Naive B cell (primary cell): Measurements from ENCODE around the gene PLA2G4D. TPM values are rescaled to one million over a fixed set of nuclear protein-coding genes. Genes with fewer than 3 reads are reported as not detected.

Experiments used
- ATAC-seq, 2 donors: fragments of 150-1000 bp; cut with Tn5 transposase; 2 replicates each; pipeline ENCODE4 v1.10.0; 2021; ENCODE audit warnings: low read depth in 2 of 2, mild to moderate bottlenecking in 2 of 2, moderate library complexity in 2 of 2
- DNase-seq: peaks from one replicate; pipeline ENCODE4 v3.0.0; 2022
- H3K27ac Mint-ChIP-seq, 6 donors: one replicate each; pipeline ENCODE4 v1.8.0; 2020 to 2022; ENCODE audit warnings: mild to moderate bottlenecking in 6 of 6, mixed read lengths in 6 of 6, moderate library complexity in 5 of 6, inconsistent platforms in 2 of 6
- H3K27me3 Mint-ChIP-seq, 3 donors: one replicate each; pipeline ENCODE4 v1.8.0; 2021 to 2022; ENCODE audit warnings: mixed read lengths in 3 of 3, mild to moderate bottlenecking in 1 of 3
- H3K36me3 Mint-ChIP-seq, 2 donors: one replicate each; pipeline ENCODE4 v1.8.0; 2020 to 2022; ENCODE audit warnings: mixed read lengths in 2 of 2, inconsistent platforms in 1 of 2, mild to moderate bottlenecking in 1 of 2
- H3K4me1 Mint-ChIP-seq, 3 donors: one replicate each; pipeline ENCODE4 v1.8.0; 2020 to 2022; ENCODE audit warnings: mixed read lengths in 3 of 3, inconsistent platforms in 1 of 3, mild to moderate bottlenecking in 1 of 3, moderate library complexity in 1 of 3
- H3K4me3 Mint-ChIP-seq, 8 donors: one replicate each; pipeline ENCODE4 v1.8.0; 2020 to 2022; ENCODE audit warnings: mild to moderate bottlenecking in 8 of 8, mixed read lengths in 8 of 8, moderate library complexity in 8 of 8, inconsistent platforms in 2 of 8
- H3K9me3 Mint-ChIP-seq, 7 donors: one replicate each; pipeline ENCODE4 v1.8.0; 2020 to 2022; ENCODE audit warnings: mixed read lengths in 7 of 7, mild to moderate bottlenecking in 5 of 7, inconsistent platforms in 2 of 7, moderate library complexity in 1 of 7
- polyA plus RNA-seq, 6 donors: library from polyadenylated mRNA; unstranded; fragments of 300-500 nt; fragmentation: Illumina TruSeq; gene quantifications; one replicate each; pipeline ENCODE4 v1.2.3, GENCODE V29; 2021; ENCODE audit warnings: low read depth in 6 of 6

Gene PLA2G4D
- polyA plus RNA-seq, 6 donors from 2014 or later = not detected

GRCh38 chr15:42118650-42119445, 24.5 kb upstream of the PLA2G4D start:
- Mint-ChIP-seq H3K27me3 (no peaks in the 10 kb centered on the region), H3K9me3 (peaks cover 0 to 6% (median 0%) of the 10 kb centered on the region in 7 donors), H3K36me3 (no peaks in the 10 kb centered on the region), H3K4me3 (peak overlapping the region in 1 of 8 donors; percentile 37), H3K4me1 (no peaks in the 10 kb centered on the region), H3K27ac (no peak overlapping the region)
- ATAC-seq (no peak), DNase-seq (no peak)

GRCh38 chr15:42111924-42112323, 17.6 kb upstream of the PLA2G4D start:
- DNase-seq = no peak
- ATAC-seq = no peak
- Mint-ChIP-seq H3K4me1 (peaks cover 3 to 9% (median 6%) of the 10 kb centered on the region in 3 donors), H3K27me3 (peaks cover 6 to 14% (median 10%) of the 10 kb centered on the region in 3 donors), H3K9me3 (peaks cover 0 to 13% (median 0%) of the 10 kb centered on the region in 7 donors), H3K36me3 (no peaks in the 10 kb centered on the region), H3K4me3 (no peak overlapping the region), H3K27ac (no peak overlapping the region)

- no peak for DNase-seq
- ATAC-seq = no peak
- H3K36me3 Mint-ChIP-seq = no peaks in the 10 kb centered on the region
- peaks cover 0 to 8% (median 0%) of the 10 kb centered on the region in 7 donors for H3K9me3 Mint-ChIP-seq
- no peak overlapping the region for H3K27ac Mint-ChIP-seq
- H3K4me1 Mint-ChIP-seq = peaks cover 3 to 9% (median 6%) of the 10 kb centered on the region in 3 donors
- H3K4me3 Mint-ChIP-seq = no peak overlapping the region
- H3K27me3 Mint-ChIP-seq = peaks cover 6 to 14% (median 10%) of the 10 kb centered on the region in 3 donors
These were observed 16.0 kb upstream of the PLA2G4D start for GRCh38 chr15:42110367-42110766.

- no peak for DNase-seq
- ATAC-seq = peak in 1 of 2 donors; percentile 43
- no peak overlapping the region for H3K4me3 Mint-ChIP-seq
- H3K27me3 Mint-ChIP-seq = peaks cover 6 to 14% (median 10%) of the 10 kb centered on the region in 3 donors
- H3K9me3 Mint-ChIP-seq = peaks cover 0 to 8% (median 0%) of the 10 kb centered on the region in 7 donors
- H3K27ac Mint-ChIP-seq = no peak overlapping the region
- H3K4me1 Mint-ChIP-seq = peaks cover 3 to 9% (median 6%) of the 10 kb centered on the region in 3 donors
- H3K36me3 Mint-ChIP-seq = no peaks in the 10 kb centered on the region
These were observed 14.4 kb upstream of the PLA2G4D start for GRCh38 chr15:42108806-42109205.

- DNase-seq (no peak), ATAC-seq (no peak)
- H3K36me3 Mint-ChIP-seq = no peaks in the 10 kb centered on the region
- H3K27ac Mint-ChIP-seq = no peak overlapping the region
- H3K4me3 Mint-ChIP-seq = no peak overlapping the region
- H3K27me3 Mint-ChIP-seq = peaks cover 6 to 14% (median 10%) of the 10 kb centered on the region in 3 donors
- peaks cover 3 to 9% (median 6%) of the 10 kb centered on the region in 3 donors for H3K4me1 Mint-ChIP-seq
- H3K9me3 Mint-ChIP-seq = peaks cover 0 to 8% (median 0%) of the 10 kb centered on the region in 7 donors
These were observed 13.8 kb upstream of the PLA2G4D start for GRCh38 chr15:42108189-42108588.

- no peak for ATAC-seq
- no peak overlapping the region for H3K4me3 Mint-ChIP-seq
These were observed 13.1 kb upstream of the PLA2G4D start for GRCh38 chr15:42107473-42107872.

GRCh38 chr15:42106288-42106687, 11.9 kb upstream of the PLA2G4D start:
- H3K36me3 Mint-ChIP-seq = no peaks in the 10 kb centered on the region
- DNase-seq (no peak), ATAC-seq (no peak)
- H3K27me3 Mint-ChIP-seq = peaks cover 6 to 14% (median 6%) of the 10 kb centered on the region in 3 donors
- no peaks in the 10 kb centered on the region for H3K9me3 Mint-ChIP-seq
- peaks cover 3 to 9% (median 6%) of the 10 kb centered on the region in 3 donors for H3K4me1 Mint-ChIP-seq
- no peak overlapping the region for H3K4me3 Mint-ChIP-seq
- no peak overlapping the region for H3K27ac Mint-ChIP-seq

More at GRCh38 chr15:42107473-42107872, 13.1 kb upstream of the PLA2G4D start:
- Mint-ChIP-seq H3K27ac (no peak overlapping the region), H3K27me3 (peaks cover 6 to 14% (median 8%) of the 10 kb centered on the region in 3 donors), H3K36me3 (no peaks in the 10 kb centered on the region), H3K9me3 (peaks cover 0 to 3% (median 0%) of the 10 kb centered on the region in 7 donors), H3K4me1 (peaks cover 3 to 9% (median 6%) of the 10 kb centered on the region in 3 donors)
- no peak for DNase-seq

GRCh38 chr15:42104095-42104891, 9.9 kb upstream of the PLA2G4D start:
- Mint-ChIP-seq H3K4me1 (peaks cover 3 to 9% (median 6%) of the 10 kb centered on the region in 3 donors), H3K36me3 (no peaks in the 10 kb centered on the region), H3K27ac (no peak overlapping the region), H3K9me3 (no peaks in the 10 kb centered on the region), H3K27me3 (peaks cover 0 to 17% (median 6%) of the 10 kb centered on the region in 3 donors), H3K4me3 (no peak overlapping the region)
- DNase-seq = no peak
- ATAC-seq = no peak

GRCh38 chr15:42102646-42103235, 8.4 kb upstream of the PLA2G4D start:
- H3K4me3 Mint-ChIP-seq = no peak overlapping the region
- H3K4me1 Mint-ChIP-seq = no peaks in the 10 kb centered on the region
- peaks cover 4 to 24% (median 8%) of the 10 kb centered on the region in 3 donors for H3K27me3 Mint-ChIP-seq
- H3K36me3 Mint-ChIP-seq = no peaks in the 10 kb centered on the region
- no peak overlapping the region for H3K27ac Mint-ChIP-seq
- DNase-seq (no peak), ATAC-seq (no peak)
- H3K9me3 Mint-ChIP-seq = no peaks in the 10 kb centered on the region

- Mint-ChIP-seq H3K36me3 (no peaks in the 10 kb centered on the region), H3K4me3 (no peak overlapping the region), H3K27ac (no peak overlapping the region), H3K4me1 (no peaks in the 10 kb centered on the region), H3K27me3 (peaks cover 4 to 27% (median 8%) of the 10 kb centered on the region in 3 donors), H3K9me3 (no peaks in the 10 kb centered on the region)
- no peak for ATAC-seq
- DNase-seq = no peak
These were observed 7.5 kb upstream of the PLA2G4D start for GRCh38 chr15:42101861-42102260.

GRCh38 chr15:42100021-42100800, 5.8 kb upstream of the PLA2G4D start:
- Mint-ChIP-seq H3K27me3 (peaks cover 4 to 32% (median 8%) of the 10 kb centered on the region in 3 donors), H3K27ac (peak overlapping the region in 1 of 6 donors; percentile 44), H3K36me3 (no peaks in the 10 kb centered on the region), H3K4me3 (no peak overlapping the region), H3K4me1 (no peaks in the 10 kb centered on the region), H3K9me3 (no peaks in the 10 kb centered on the region)
- ATAC-seq = no peak
- DNase-seq = no peak

GRCh38 chr15:42097018-42097417, 2.7 kb upstream of the PLA2G4D start:
- H3K27me3 Mint-ChIP-seq = peaks cover 4 to 32% (median 8%) of the 10 kb centered on the region in 3 donors
- H3K36me3 Mint-ChIP-seq = no peaks in the 10 kb centered on the region
- DNase-seq (no peak), ATAC-seq (no peak)
- no peak overlapping the region for H3K27ac Mint-ChIP-seq
- H3K9me3 Mint-ChIP-seq = no peaks in the 10 kb centered on the region
- no peak overlapping the region for H3K4me3 Mint-ChIP-seq
- no peaks in the 10 kb centered on the region for H3K4me1 Mint-ChIP-seq
